Measurements from ENCODE around the gene OR52A1. TPM values are rescaled to one million over a fixed set of nuclear protein-coding genes. Genes with fewer than 3 reads are reported as not detected.

Gene OR52A1
- total RNA-seq (2014; rRNA removed; shearing (Covaris generic)) = not detected in 2 replicates
- not detected in 2 replicates for total RNA-seq (2022)
- Bru-seq, nascent RNA = not detected
- BruChase-seq, experiment 1, labeled RNA remaining after a 6-hour chase = not detected
- not detected for BruChase-seq, experiment 2, labeled RNA remaining after a 2-hour chase
- long read RNA-seq = 0 reads

DNA sequence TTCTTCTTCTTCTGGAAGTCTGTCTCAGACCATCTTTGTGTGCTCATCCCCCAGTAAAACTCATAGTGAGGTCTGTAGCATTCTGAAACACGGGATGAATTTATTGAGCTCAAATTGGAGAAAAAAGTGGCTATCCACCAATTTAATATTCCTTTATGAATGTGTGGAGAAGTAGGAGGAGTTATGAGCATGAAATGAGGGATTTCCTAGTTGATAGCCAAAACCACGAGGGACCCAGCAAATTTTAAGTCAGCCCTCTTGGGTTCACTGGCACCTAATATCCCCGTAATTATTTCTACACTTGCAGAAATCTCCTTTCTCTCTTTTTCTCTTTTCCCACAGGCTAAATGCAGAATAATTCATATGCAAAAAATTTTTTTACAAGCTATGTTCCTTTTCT lies at the start of gene OR52A1:
OR52A1 (minus strand) TSS at position 101 of the 400 bp plus-strand sequence. CDS start 2,388 bp downstream, outside the sequence.
- H3K9me3 ChIP-seq (ENCODE audit: low read length) = no peaks in the 10 kb centered on the region
- H3K4me2 ChIP-seq (ENCODE audit: low read length) = no peak within 1 kb of the TSS
- H3K9me2 ChIP-seq (ENCODE audit: insufficient read depth, low read length) = no peaks in the 10 kb centered on the region
- H3K36me3 ChIP-seq (ENCODE audit: insufficient read depth, low read length) = no peaks in the 10 kb centered on the region
- H3K79me2 ChIP-seq (ENCODE audit: insufficient read depth, low read depth, low read length) = no peaks in the 10 kb centered on the region; the same call in 1 of the 2 replicates
- DNase-seq (ENCODE audit: low spot score) = no peak
- H4K20me1 ChIP-seq (ENCODE audit: insufficient read depth, low read length) = no peaks in the 10 kb centered on the region
- H3K27ac ChIP-seq (ENCODE audit: low read depth, low read length, poor library complexity, severe bottlenecking) = no peak within 1 kb of the TSS
- BruUV-seq (replicated peaks) = no TSS peak
- no peak within 1 kb of the TSS for H2AFZ ChIP-seq (ENCODE audit: low read length)
- ChIA-PET CTCF (ENCODE audit: unreplicated experiment) (no interaction called here), POLR2A (interaction anchor here (1.7 kb wide), 1 partner anchor 11 kb away, joined by 7 read pairs; no protein-coding TSS in a partner anchor)
- H3K4me1 ChIP-seq (ENCODE audit: insufficient read depth, low read length, poor library complexity, severe bottlenecking) = no peaks in the 10 kb centered on the region
- intact Hi-C loops (cut with micrococcal nuclease; ENCODE audit: unreplicated experiment) = no loop called here
- H3K4me3 ChIP-seq (ENCODE audit: low read depth, low read length, poor library complexity, severe bottlenecking) = no peak within 1 kb of the TSS
- TF ChIP-seq, protein P1, sequence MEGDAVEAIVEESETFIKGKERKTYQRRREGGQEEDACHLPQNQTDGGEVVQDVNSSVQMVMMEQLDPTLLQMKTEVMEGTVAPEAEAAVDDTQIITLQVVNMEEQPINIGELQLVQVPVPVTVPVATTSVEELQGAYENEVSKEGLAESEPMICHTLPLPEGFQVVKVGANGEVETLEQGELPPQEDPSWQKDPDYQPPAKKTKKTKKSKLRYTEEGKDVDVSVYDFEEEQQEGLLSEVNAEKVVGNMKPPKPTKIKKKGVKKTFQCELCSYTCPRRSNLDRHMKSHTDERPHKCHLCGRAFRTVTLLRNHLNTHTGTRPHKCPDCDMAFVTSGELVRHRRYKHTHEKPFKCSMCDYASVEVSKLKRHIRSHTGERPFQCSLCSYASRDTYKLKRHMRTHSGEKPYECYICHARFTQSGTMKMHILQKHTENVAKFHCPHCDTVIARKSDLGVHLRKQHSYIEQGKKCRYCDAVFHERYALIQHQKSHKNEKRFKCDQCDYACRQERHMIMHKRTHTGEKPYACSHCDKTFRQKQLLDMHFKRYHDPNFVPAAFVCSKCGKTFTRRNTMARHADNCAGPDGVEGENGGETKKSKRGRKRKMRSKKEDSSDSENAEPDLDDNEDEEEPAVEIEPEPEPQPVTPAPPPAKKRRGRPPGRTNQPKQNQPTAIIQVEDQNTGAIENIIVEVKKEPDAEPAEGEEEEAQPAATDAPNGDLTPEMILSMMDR (conservative IDR thresholded peaks at IDR 0.05; ENCODE audit: low read length) = no peak
- TF ChIP-seq EZH2phosphoT487 (IDR thresholded peaks at IDR 0.05; ENCODE audit: borderline replicate concordance, low read depth, low read length) = no peak

DNA sequence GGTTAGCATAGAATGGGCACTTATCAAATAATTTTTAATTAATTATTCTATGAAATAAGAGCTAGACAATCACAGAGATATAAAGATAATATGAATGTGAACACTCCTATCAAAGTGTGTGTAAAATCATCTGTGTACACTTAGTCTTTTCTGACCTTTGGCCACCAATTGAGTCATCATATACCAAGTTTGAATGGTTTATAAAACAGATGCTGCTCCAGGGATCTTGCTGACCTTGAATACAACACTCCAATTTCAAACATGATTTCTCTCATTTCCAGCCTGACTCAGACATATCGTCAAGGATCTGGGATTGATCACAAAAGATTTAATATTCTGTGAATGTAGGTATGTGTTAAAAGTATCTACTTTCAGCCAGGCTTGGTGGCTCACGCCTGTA lies 48.8 kb upstream of the OR52A1 start:
- intact Hi-C loops (cut with micrococcal nuclease; ENCODE audit: unreplicated experiment) = no loop called here

DNA sequence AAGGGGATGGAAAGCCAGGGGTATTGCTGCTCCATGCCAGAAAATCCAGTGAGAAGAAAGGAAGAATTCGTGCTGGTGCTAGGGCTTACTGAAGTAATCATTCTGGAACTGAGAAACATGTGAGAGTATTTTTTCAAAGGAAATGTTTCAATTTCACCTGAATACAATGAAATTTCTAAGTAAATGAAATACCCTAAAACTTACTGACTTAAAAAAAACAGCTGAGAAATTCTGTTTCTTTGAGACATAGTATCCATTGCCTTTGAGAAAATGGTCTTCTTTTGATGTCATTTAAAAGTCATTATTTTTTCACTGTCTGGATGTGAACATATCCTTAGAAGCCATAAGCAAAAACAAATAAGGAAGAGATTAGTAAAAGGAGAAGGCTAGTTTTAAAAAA lies 46.0 kb upstream of the OR52A1 start, which contains the start of gene OR51V1:
OR51V1 (minus strand) TSS at position 101 of the 400 bp plus-strand sequence; CDS start at position 101, 0 bp downstream.
- no peaks in the 10 kb centered on the region for H3K79me2 ChIP-seq (ENCODE audit: insufficient read depth, low read depth, low read length)
- POLR2A ChIA-PET = no interaction called here
- TF ChIP-seq EZH2phosphoT487 (IDR thresholded peaks at IDR 0.05; ENCODE audit: borderline replicate concordance, low read depth, low read length) = no peak
- TF ChIP-seq, protein P1 (conservative IDR thresholded peaks at IDR 0.05; ENCODE audit: low read length) = no peak
- no peaks in the 10 kb centered on the region for H3K36me3 ChIP-seq (ENCODE audit: insufficient read depth, low read length)
- H4K20me1 ChIP-seq (ENCODE audit: insufficient read depth, low read length) = no peaks in the 10 kb centered on the region
- BruUV-seq (replicated peaks) = no TSS peak
- no peak within 1 kb of the TSS for H3K4me3 ChIP-seq (ENCODE audit: low read depth, low read length, poor library complexity, severe bottlenecking)
- DNase-seq (ENCODE audit: low spot score) = no peak
- H2AFZ ChIP-seq (ENCODE audit: low read length) = no peak within 1 kb of the TSS
- H3K4me1 ChIP-seq (ENCODE audit: insufficient read depth, low read length, poor library complexity, severe bottlenecking) = no peaks in the 10 kb centered on the region
- intact Hi-C loops (cut with micrococcal nuclease; ENCODE audit: unreplicated experiment) = no loop called here
- H3K27ac ChIP-seq (ENCODE audit: low read depth, low read length, poor library complexity, severe bottlenecking) = no peak within 1 kb of the TSS
- H3K9me2 ChIP-seq (ENCODE audit: insufficient read depth, low read length) = no peaks in the 10 kb centered on the region
- CTCF ChIA-PET (ENCODE audit: unreplicated experiment) = no interaction called here
- H3K9me3 ChIP-seq (ENCODE audit: low read length) = no peaks in the 10 kb centered on the region
- no peak within 1 kb of the TSS for H3K4me2 ChIP-seq (ENCODE audit: low read length)

More for the DNA sequence above, 48.8 kb upstream of the OR52A1 start:
- BruUV-seq (replicated peaks) = no TSS peak
- H3K27ac ChIP-seq (ENCODE audit: low read depth, low read length, poor library complexity, severe bottlenecking) = no peak overlapping the region
- DNase-seq (ENCODE audit: low spot score) = no peak
- POLR2A ChIA-PET = no interaction called here
- H3K36me3 ChIP-seq (ENCODE audit: insufficient read depth, low read length) = no peaks in the 10 kb centered on the region
- no peaks in the 10 kb centered on the region for H3K79me2 ChIP-seq (ENCODE audit: insufficient read depth, low read depth, low read length)
- TF ChIP-seq, protein P1 (conservative IDR thresholded peaks at IDR 0.05; ENCODE audit: low read length) = no peak
- TF ChIP-seq EZH2phosphoT487 (IDR thresholded peaks at IDR 0.05; ENCODE audit: borderline replicate concordance, low read depth, low read length) = no peak
- H4K20me1 ChIP-seq (ENCODE audit: insufficient read depth, low read length) = no peaks in the 10 kb centered on the region
- no peak overlapping the region for H3K4me2 ChIP-seq (ENCODE audit: low read length)
- H3K9me2 ChIP-seq (ENCODE audit: insufficient read depth, low read length) = no peaks in the 10 kb centered on the region
- H3K9me3 ChIP-seq (ENCODE audit: low read length) = no peaks in the 10 kb centered on the region
- H3K4me3 ChIP-seq (ENCODE audit: low read depth, low read length, poor library complexity, severe bottlenecking) = no peak overlapping the region
- CTCF ChIA-PET (ENCODE audit: unreplicated experiment) = no interaction called here
- no peak overlapping the region for H2AFZ ChIP-seq (ENCODE audit: low read length)
- no peaks in the 10 kb centered on the region for H3K4me1 ChIP-seq (ENCODE audit: insufficient read depth, low read length, poor library complexity, severe bottlenecking)

Data from OCI-LY7 (cell line).